Measurements from ENCODE around the gene VPS13D.

VPS13D gene

DNA sequence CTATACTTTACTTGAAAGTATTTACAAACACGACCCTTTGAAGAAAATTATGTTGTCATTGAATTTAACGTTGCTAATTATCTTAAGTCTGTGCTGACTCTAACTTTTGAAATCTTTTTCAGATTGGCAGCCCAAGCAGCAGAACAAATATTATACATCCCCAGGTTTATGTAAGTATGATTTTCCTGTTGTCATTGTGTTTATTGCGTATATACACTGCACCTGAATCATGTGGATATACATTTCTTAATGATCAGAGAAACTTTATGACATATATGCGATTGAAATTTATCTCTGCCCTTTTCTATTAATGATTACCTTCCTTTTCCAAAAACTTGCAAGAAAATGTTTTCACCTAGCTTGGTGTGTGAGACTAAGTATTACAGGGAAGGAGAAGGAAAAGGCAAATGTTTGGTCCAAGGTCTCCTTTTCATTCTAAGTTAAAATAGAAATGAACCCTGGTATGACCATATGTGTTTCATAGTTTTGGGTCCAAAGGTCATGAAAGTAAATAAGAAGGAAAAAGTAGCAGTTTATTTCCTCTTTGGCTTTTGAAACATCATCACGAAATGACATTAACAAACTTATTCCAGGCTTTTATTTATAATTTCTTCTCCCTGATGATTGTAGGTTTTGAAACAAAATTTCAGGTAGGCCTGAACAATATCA is 116.8 kb downstream of the VPS13D start:
- peaks cover 4% of the 10 kb centered on the region for H3K9me3 ChIP-seq (ENCODE audit: control insufficient read depth, low read length)
- no peak overlapping the region for H3K27ac ChIP-seq (ENCODE audit: low read depth, low read length, severe bottlenecking)
- peaks cover 66% of the 10 kb centered on the region for H3K36me3 ChIP-seq (ENCODE audit: control insufficient read depth, insufficient read depth, low read length)
- H3K4me3 ChIP-seq (ENCODE audit: extremely low read depth, insufficient read depth, low read length, poor library complexity, severe bottlenecking) = no peak overlapping the region
- no peaks in the 10 kb centered on the region for H3K4me1 ChIP-seq (ENCODE audit: control insufficient read depth, insufficient read depth, low read length, poor library complexity, severe bottlenecking)
- no CpG with 5 or more reads among the region's 5 CpGs for WGBS, 2 experiments (ENCODE audit: insufficient coverage in 2 of 2)

DNA sequence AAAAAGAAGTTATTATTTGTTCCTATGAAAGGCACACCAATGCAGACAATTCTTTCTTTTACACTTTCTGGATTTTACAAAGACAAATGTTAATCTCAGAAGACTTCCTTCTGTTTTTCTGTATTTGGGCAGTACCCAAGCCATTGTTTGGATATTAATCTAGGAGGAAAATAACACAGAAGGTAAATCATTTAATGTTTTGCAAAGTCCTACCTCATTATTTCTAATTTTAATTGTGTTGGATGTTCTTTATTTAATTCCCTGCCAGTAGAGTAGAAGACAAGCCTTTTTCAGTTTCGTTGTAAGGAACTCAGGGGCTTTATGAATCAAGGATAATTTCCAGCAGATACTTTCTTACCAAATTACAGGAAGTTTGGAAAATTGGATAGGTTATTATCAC is 118.3 kb downstream of the VPS13D start:
- peaks cover 4% of the 10 kb centered on the region for H3K9me3 ChIP-seq (ENCODE audit: control insufficient read depth, low read length)
- no peak overlapping the region for H3K27ac ChIP-seq (ENCODE audit: low read depth, low read length, severe bottlenecking)
- peaks cover 61% of the 10 kb centered on the region for H3K36me3 ChIP-seq (ENCODE audit: control insufficient read depth, insufficient read depth, low read length)
- WGBS, 2 experiments (ENCODE audit: insufficient coverage in 2 of 2) = no CpG with 5 or more reads among the region's 1 CpG
- H3K4me1 ChIP-seq (ENCODE audit: control insufficient read depth, insufficient read depth, low read length, poor library complexity, severe bottlenecking) = no peaks in the 10 kb centered on the region
- no peak overlapping the region for H3K4me3 ChIP-seq (ENCODE audit: extremely low read depth, insufficient read depth, low read length, poor library complexity, severe bottlenecking)

DNA sequence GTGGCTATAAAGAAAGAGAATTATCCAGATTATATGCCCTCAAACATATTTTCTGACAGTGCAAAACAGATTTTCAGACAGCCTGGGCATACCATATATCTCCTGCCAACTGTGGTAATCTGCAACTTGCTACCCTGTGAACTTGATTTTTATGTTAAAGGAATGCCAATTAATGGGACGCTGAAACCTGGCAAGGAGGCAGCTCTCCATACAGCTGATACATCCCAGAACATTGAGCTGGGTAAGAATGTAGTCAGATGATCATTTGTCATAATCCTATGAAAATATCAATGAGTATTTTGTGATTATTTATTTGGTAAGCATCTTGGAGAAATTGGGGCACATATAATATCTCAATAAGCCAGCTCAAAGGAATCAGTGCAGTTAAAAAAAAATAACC is 124.2 kb downstream of the VPS13D start:
- Histone ChIP-seq H3K4me3 (ENCODE audit: extremely low read depth, insufficient read depth, low read length, poor library complexity, severe bottlenecking) (no peak overlapping the region), H3K9me3 (ENCODE audit: control insufficient read depth, low read length) (peaks cover 4% of the 10 kb centered on the region), H3K36me3 (ENCODE audit: control insufficient read depth, insufficient read depth, low read length) (peaks cover 64% of the 10 kb centered on the region), H3K27ac (ENCODE audit: low read depth, low read length, severe bottlenecking) (no peak overlapping the region), H3K4me1 (ENCODE audit: control insufficient read depth, insufficient read depth, low read length, poor library complexity, severe bottlenecking) (no peaks in the 10 kb centered on the region)
- no CpG with 5 or more reads among the region's 1 CpG for WGBS, 2 experiments (ENCODE audit: insufficient coverage in 2 of 2)

DNA sequence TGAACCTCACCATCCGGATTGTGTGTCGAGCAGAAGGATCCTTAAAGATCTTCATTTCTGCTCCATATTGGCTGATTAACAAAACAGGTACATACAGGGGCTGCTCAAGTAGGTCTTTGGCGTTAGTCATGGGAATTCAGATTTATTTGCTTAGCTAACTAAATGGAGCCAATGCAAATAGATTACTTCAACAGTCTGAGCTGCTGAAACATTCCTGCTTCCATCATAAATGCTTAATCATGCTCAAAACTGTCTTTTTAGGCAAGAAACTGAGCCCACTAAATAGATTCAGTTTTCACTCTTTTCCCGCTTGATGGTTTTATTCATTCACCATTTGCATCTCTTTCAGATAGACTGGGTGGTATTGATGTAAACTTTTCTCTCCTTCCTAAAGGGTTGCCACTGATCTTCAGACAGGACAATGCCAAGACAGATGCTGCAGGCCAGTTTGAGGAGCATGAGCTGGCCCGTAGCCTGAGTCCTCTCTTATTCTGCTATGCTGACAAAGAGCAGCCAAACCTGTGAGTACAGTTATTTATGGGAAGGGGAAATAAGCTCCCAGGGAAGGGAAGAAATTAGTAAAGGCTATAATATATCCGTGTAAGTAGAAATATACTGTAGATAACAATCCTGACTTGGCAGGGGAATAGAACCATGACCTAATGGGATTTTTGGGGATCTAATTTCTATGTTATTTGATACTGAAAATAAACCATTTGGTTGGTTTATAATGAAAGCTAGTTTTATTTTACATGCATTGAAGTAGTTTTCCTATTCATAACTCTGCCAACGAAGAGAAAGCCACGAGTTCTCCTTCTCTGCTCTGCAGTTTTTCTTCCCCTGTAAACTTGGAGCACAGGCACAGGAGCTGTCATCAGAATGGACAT is 126.4 kb downstream of the VPS13D start:
- no peaks in the 10 kb centered on the region for H3K4me1 ChIP-seq (ENCODE audit: control insufficient read depth, insufficient read depth, low read length, poor library complexity, severe bottlenecking)
- 100% methylated on average over 6 to 7 of the region's 8 CpGs for WGBS, 2 experiments (ENCODE audit: insufficient coverage in 2 of 2)
- H3K27ac ChIP-seq (ENCODE audit: low read depth, low read length, severe bottlenecking) = no peak overlapping the region
- H3K36me3 ChIP-seq (ENCODE audit: control insufficient read depth, insufficient read depth, low read length) = peaks cover 60% of the 10 kb centered on the region
- no peaks in the 10 kb centered on the region for H3K9me3 ChIP-seq (ENCODE audit: control insufficient read depth, low read length)
- H3K4me3 ChIP-seq (ENCODE audit: extremely low read depth, insufficient read depth, low read length, poor library complexity, severe bottlenecking) = no peak overlapping the region

DNA sequence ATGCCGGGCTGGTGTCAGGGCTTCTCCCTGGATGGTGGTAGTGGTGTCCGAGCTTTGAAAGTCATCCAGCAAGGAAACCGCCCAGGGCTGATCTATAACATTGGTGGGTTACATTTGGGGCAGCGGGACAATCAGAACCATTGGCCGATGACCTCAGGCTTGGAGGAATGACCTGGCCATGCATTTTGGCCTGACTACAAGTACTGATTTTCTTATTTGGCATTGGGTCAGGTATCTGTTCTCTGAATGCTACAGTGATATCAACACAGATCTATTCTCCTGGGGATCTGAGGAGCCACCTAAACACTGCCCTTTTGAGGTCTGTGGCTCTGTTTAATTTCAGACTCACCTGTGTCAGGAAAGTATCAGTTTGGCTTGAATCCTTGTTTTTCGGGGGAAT is 128.7 kb downstream of the VPS13D start:
- 81 to 84% methylated on average over 4 to 6 of the region's 6 CpGs for WGBS, 2 experiments (ENCODE audit: insufficient coverage in 2 of 2)
- Histone ChIP-seq H3K36me3 (ENCODE audit: control insufficient read depth, insufficient read depth, low read length) (peaks cover 66% of the 10 kb centered on the region), H3K9me3 (ENCODE audit: control insufficient read depth, low read length) (no peaks in the 10 kb centered on the region), H3K4me3 (ENCODE audit: extremely low read depth, insufficient read depth, low read length, poor library complexity, severe bottlenecking) (no peak overlapping the region), H3K27ac (ENCODE audit: low read depth, low read length, severe bottlenecking) (no peak overlapping the region), H3K4me1 (ENCODE audit: control insufficient read depth, insufficient read depth, low read length, poor library complexity, severe bottlenecking) (no peaks in the 10 kb centered on the region)

DNA sequence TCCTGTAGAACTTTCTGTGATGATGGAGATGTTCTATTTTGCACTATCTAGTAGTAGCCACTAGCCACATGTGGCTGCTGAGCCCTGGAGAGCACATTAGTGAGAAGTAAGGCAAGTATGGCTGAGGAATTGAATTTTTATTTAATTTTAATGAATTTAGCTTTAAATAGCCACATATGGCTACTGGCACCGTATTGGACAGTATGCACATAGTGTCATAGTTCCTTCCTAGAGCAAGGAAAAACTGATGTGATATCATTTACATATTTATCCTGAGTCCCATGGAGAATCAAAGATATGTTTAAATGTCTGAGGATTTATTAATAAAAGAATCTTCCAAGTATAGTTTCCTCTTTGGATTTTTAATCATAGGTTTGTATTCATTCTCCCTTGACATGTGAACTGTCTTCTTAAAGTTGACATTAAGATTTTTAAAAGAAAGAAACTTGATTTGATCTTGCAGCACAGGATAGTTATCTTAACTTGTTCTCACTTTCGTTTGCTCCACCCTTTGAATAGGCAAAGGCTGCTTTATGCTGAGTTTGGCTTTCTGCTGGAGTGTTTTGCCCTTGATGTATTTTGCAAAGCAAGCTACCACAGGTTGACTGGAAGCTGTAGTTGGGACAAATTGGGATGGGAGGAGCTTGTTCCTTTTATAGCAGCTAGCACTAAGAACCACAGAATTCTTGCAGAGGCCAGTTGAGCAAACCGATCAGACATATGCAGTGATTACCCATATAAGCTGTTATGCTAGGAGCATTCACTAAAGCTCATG is 129.7 kb downstream of the VPS13D start:
- H3K36me3 ChIP-seq (ENCODE audit: control insufficient read depth, insufficient read depth, low read length) = peaks cover 61% of the 10 kb centered on the region
- 100% methylated on average over 1 to 2 of the region's 3 CpGs for WGBS, 2 experiments (ENCODE audit: insufficient coverage in 2 of 2)
- H3K27ac ChIP-seq (ENCODE audit: low read depth, low read length, severe bottlenecking) = no peak overlapping the region
- H3K4me1 ChIP-seq (ENCODE audit: control insufficient read depth, insufficient read depth, low read length, poor library complexity, severe bottlenecking) = no peaks in the 10 kb centered on the region
- no peaks in the 10 kb centered on the region for H3K9me3 ChIP-seq (ENCODE audit: control insufficient read depth, low read length)
- no peak overlapping the region for H3K4me3 ChIP-seq (ENCODE audit: extremely low read depth, insufficient read depth, low read length, poor library complexity, severe bottlenecking)

DNA sequence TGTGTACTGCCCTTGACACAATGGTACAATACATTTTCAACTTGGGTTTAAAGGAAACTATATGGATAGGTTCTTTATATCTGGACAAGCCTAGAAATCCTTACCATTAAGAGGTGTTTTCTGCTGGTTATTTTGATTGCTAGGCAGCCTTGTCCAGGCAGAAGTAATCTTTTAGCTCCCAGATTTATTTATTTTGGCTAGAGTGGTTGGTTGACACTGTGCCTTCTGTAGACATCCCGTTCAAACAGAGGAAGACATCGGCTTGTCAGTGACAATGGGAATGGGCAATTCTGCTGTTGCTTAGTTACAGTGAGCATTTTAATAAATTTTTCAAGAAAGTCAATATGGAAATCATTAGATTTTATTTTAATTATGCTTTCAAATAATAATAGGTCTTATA is 138.8 kb downstream of the VPS13D start:
- Histone ChIP-seq H3K36me3 (ENCODE audit: control insufficient read depth, insufficient read depth, low read length) (peaks cover 32% of the 10 kb centered on the region), H3K4me1 (ENCODE audit: control insufficient read depth, insufficient read depth, low read length, poor library complexity, severe bottlenecking) (no peaks in the 10 kb centered on the region), H3K4me3 (ENCODE audit: extremely low read depth, insufficient read depth, low read length, poor library complexity, severe bottlenecking) (no peak overlapping the region), H3K9me3 (ENCODE audit: control insufficient read depth, low read length) (no peaks in the 10 kb centered on the region), H3K27ac (ENCODE audit: low read depth, low read length, severe bottlenecking) (no peak overlapping the region)
- WGBS, 2 experiments (ENCODE audit: insufficient coverage in 2 of 2) = 92% methylated on average over 2 of the region's 2 CpGs; no CpG with 5 or more reads in 1 of the 2 experiments

DNA sequence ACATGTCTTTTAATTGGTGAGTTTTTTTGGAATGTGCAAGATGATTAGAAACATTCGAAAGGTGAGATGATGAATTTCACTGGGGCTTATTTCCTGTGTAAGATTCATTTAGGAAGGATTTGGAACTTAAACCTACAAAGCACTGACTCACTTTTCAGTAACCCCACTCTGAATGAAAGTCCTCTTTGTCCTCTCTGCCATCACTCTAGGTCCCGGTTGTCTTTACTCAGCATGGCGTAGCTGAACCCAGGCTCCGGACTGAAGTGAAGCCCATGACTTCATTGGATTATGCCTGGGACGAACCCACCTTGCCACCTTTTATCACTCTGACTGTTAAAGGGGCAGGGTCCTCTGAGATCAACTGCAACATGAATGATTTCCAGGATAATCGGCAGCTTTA is 139.4 kb downstream of the VPS13D start:
- H3K36me3 ChIP-seq (ENCODE audit: control insufficient read depth, insufficient read depth, low read length) = peaks cover 34% of the 10 kb centered on the region
- H3K9me3 ChIP-seq (ENCODE audit: control insufficient read depth, low read length) = no peaks in the 10 kb centered on the region
- peak overlapping the region; percentile 6 for H3K27ac ChIP-seq (ENCODE audit: low read depth, low read length, severe bottlenecking)
- no peak overlapping the region for H3K4me3 ChIP-seq (ENCODE audit: extremely low read depth, insufficient read depth, low read length, poor library complexity, severe bottlenecking)
- 85 to 89% methylated on average over 4 to 5 of the region's 6 CpGs for WGBS, 2 experiments (ENCODE audit: insufficient coverage in 2 of 2)
- H3K4me1 ChIP-seq (ENCODE audit: control insufficient read depth, insufficient read depth, low read length, poor library complexity, severe bottlenecking) = no peaks in the 10 kb centered on the region

DNA sequence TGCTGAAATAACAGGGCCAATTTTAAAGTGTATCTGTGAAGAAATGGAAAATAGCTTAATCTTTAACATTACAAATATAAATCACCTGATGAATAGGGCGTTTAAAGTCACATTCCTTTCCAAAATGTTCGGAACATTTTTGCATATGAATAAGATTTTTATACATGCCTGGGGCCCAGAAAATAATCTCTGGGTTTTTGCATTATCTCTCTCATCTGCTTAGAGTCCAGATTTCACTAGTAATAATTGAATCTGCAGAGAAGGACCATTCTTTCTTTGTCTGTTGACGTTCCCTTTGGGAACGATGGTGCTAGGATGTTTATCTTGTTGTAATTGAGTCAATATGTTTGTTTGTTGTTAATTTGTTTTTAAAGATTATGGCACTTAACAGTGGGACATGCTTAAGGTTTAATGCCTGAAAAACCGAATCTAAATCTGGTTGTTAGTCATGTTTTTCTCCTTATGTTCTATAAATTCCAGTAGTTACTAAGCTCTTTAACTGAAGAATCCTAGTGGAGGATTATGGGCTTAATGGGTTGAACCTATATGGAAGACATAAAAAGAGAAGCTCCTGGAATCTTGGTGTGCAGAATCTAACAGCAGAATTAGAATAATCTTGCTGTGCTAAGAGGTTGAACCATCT is 140.6 kb downstream of the VPS13D start:
- 87 to 90% methylated on average over 2 to 5 of the region's 5 CpGs for WGBS, 2 experiments (ENCODE audit: insufficient coverage in 2 of 2)
- H3K4me1 ChIP-seq (ENCODE audit: control insufficient read depth, insufficient read depth, low read length, poor library complexity, severe bottlenecking) = no peaks in the 10 kb centered on the region
- no peak overlapping the region for H3K4me3 ChIP-seq (ENCODE audit: extremely low read depth, insufficient read depth, low read length, poor library complexity, severe bottlenecking)
- H3K9me3 ChIP-seq (ENCODE audit: control insufficient read depth, low read length) = no peaks in the 10 kb centered on the region
- no peak overlapping the region for H3K27ac ChIP-seq (ENCODE audit: low read depth, low read length, severe bottlenecking)
- H3K36me3 ChIP-seq (ENCODE audit: control insufficient read depth, insufficient read depth, low read length) = peaks cover 34% of the 10 kb centered on the region

DNA sequence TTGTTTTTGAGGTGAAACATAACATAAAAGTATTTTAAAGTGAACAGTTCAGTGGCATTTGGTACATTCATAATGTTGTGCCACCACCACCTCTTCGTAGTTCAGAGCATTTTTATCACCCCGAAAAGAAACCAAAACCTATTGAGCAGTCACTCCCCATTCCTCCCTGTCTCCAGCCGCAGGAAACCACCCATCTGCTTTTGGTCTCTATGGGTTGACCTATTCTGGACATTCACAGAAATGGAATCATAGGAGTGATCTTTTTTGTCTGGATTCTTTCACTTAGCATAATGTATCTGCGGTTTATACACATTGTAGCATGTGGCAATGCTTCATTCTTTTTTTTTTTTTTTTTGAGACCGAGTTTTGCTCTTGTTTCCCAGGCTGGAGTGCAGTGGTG is 141.2 kb downstream of the VPS13D start:
- H3K4me3 ChIP-seq (ENCODE audit: extremely low read depth, insufficient read depth, low read length, poor library complexity, severe bottlenecking) = no peak overlapping the region
- H3K9me3 ChIP-seq (ENCODE audit: control insufficient read depth, low read length) = no peaks in the 10 kb centered on the region
- no peaks in the 10 kb centered on the region for H3K4me1 ChIP-seq (ENCODE audit: control insufficient read depth, insufficient read depth, low read length, poor library complexity, severe bottlenecking)
- no peak overlapping the region for H3K27ac ChIP-seq (ENCODE audit: low read depth, low read length, severe bottlenecking)
- WGBS, 2 experiments (ENCODE audit: insufficient coverage in 2 of 2) = 97 to 100% methylated on average over 1 to 4 of the region's 5 CpGs
- H3K36me3 ChIP-seq (ENCODE audit: control insufficient read depth, insufficient read depth, low read length) = peaks cover 34% of the 10 kb centered on the region
